Right renal pelvis (tissue), 4 donors: Measurements from ENCODE around the gene PCBP4. TPM values are rescaled to one million over a fixed set of nuclear protein-coding genes. Genes with fewer than 3 reads are reported as not detected.
A peak's percentile ranks its signal among the peaks of the same experiment; 100 is the strongest.

Experiments used
- DNase-seq, 4 donors: peaks; one replicate each; pipeline ENCODE4 v3.0.0-alpha.2; 2013; ENCODE audit warnings: low read depth in 4 of 4, low spot score in 3 of 4, missing footprints in 1 of 4
- polyA plus RNA-seq, 4 donors: library from polyadenylated mRNA; unstranded; fragments of 120-200 nt; gene quantifications; one replicate each; pipeline ENCODE4 v1.2.1, GENCODE V29; 2013; ENCODE audit not compliant: insufficient read length in 4 of 4

The PCBP4 gene
- polyA plus RNA-seq, 4 donors, result 53.6 to 68.2 (median 56.2) TPM

DNA sequence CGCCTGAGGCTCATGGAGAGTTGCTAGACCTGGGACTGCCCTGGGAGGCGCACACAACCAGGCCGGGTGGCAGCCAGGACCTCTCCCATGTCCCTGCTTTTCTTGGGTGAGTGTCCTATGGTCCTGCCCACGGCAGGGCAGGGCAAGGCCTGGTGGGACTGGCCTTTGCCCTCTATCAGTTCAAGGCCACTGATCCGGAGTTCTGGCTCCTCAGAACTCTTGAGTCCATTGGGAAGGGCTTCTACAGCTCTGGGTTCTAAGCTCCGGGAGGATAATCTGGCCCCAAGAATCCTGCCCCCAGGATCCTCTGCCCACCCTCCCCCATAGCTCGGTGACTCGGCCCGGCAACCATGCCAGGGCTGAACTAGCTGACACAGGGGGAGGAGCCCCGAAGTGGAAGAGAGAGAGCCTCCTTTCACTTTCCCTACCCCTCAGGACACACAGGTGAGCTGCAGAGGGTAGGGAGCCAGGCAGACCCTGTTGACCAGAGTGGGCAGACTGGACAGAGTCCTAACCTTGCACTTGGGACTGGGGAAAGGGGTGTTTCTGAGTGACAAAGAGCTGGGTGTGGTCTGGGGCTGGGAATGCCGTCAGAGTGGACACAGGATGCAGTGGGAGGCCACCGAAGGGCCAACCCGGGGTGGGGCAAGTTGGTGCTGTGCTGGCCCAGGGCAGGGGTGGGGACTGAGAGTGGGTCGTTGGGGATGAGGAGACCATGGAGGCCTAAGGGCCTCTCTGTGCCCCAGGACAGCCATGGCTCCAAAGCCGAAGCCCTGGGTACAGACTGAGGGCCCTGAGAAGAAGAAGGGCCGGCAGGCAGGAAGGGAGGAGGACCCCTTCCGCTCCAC lies 24.4 kb downstream of the PCBP4 start:
- no peak for DNase-seq

DNA sequence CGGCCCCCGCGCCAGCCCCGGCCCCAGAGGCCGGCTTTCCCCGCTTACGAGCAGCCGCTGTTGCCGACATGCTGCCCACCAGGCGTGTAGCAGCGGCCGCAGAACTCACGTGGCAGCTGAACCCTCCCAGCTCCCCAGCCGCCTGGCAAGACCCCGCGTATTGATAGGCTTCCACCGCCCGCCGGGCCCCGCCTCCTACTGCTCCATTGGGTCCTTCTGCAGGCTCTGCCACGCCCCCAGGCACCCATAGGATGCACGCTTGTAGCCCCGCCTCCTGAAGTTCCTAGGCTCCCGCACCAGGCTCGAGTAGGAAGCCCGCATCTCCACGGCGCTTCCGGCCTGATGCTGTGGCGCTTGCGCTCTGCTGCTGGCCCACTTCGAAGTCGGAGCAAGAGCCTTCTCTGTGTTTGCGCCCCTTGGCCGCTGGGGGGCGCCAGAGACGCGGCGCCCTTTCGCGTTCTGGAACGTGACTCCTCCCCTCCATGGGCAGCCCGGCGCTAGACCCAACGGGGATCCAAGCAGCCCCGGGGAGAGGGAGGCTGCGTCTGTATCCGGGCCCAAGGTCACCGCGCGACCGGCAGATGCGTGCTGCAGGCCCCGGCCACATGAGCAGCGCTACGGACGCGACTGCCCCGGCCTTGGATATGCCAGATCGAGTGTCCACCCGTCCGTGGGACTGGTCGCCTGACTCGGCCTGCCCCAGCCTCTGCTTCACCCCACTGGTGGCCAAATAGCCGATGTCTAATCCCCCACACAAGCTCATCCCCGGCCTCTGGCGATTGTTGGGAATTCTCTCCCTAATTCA lies 25.3 kb downstream of the PCBP4 start, which contains the start of the genes PARP3 and RRP9:
Gene PARP3, plus strand, starts transcription at position 566 of the 805 bp plus-strand sequence. CDS start 993 bp downstream, outside the sequence.
Gene RRP9, minus strand, starts transcription at position 107 of the 805 bp plus-strand sequence. Its CDS starts 37 bp downstream, at position 70.
- DNase-seq, result peak; percentile 98 to 99 (median 98)

DNA sequence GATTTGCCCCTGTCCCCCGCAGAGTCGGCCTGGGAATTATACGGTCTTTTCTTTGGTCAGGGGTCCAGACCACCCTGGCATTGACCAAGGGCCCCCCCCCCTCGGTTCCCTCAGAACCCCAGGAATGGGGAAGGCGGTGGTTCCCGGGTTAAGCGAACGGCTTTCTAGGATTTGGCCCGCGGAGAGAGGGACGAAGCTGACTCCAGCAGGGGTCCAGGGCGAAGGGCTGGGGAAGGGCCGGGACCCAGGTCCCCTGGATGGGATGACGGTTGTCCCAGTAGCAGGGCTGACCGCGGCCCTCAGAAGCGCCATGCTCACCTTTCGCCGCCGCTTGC lies 25.8 kb downstream of the PCBP4 start:
- DNase-seq, result no peak

DNA sequence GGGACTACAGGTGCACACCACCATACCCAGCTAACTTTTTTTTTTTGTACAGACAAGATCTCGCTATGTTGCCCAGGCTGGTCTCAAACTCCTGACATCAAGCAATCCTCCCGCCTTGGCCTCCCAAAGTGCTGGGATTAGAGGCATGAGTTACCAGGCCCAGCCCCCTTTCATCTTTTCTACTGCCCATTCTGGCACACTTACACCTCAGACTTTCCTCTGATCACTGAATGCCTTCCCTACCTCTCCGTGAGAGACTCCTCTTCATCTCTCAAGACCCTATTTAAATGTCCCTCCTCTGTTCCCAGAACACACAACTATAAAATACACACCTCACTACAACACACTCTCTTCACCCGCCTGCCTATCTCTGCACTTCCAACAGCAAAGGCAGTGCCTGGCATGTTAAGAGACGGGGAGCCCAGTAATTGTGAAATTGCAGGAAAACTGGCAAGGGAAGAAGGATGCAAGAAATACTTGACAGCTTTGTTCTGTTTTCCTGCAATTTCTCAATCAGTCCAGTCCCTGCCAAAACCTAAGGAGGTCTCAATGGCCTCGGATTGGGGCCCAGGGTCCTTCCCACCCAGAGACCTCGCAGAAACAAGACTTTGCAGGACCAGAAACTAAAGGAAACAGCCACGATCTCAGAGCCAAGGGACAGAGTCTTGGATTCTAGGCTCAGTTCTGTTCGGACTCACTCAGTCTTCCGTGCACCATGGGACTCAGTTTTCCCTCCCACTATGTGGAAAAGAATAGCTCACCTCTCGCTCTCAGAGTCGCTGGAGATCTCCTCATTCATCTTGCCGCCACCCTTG lies 26.4 kb downstream of the PCBP4 start:
- DNase-seq, result no peak

DNA sequence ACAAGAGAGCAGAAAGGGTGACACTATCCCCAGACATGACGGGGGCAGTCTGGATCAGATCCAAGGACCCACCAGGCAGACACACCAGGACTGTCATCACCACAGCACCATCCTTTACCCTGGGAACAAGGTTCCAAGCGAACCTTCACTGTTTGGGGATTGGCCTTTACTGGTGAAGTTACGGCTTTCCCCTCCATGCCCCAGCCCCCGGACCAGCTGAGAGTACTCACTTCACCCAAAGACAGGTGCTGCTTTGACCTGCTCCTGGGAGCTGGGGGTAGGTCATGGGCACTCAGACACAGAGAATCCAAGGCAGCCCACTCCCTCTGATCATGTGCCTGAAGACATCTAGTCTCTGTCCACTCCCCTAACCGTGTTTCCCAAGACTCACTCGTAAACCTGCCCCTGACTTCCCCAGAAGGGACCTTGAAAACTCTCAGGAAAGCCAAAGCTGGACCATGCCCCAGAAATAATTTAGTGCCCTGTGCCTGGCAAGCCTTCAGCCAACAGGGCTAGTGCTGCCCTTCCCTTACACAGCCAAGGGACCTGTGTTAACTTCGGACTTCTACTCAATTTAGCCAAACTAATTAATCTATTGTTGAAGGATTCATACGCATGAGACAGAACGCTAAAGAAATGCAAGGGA lies 28.4 kb downstream of the PCBP4 start:
- DNase-seq, result no peak

DNA sequence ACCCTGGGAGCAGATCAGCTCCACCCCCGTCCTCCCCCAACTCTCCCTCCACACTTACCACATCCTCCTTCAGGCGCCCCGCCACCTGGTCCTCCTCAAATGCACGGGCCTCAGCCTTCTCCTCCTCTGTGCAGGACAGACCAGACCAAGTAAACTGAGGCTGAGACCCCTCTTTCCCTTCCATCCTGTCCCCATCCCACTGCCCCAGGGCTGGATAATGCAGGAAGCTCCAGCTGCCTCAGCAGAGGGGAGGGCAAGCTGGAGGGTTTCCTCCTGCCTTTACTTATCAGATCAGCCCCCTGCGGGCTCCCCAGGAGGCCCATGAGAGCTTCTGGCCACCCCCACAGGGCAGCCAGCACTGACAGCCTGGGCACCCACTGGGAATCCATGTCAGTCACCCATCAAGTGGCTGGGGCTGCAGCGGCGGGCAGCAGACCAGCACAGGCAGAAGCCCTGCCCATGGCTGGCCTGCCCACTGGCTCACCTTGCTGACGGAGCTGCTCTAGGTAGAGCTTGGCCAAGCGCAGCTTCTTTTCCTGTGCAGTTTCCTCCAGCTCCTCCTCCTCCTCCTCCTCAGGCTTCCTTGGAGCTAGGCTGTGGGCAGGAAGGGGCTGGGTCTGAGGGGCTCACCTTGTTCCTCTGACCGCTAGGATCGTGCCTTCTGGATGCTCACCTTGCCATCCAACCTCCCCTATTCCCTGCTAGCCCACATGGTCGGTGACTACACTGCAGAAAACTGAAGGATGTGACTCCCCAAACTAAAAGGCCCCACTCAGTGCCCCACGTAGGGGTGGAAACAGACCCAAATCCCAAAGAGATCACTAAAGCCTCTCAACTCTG lies 29.4 kb downstream of the PCBP4 start:
- no peak for DNase-seq

DNA sequence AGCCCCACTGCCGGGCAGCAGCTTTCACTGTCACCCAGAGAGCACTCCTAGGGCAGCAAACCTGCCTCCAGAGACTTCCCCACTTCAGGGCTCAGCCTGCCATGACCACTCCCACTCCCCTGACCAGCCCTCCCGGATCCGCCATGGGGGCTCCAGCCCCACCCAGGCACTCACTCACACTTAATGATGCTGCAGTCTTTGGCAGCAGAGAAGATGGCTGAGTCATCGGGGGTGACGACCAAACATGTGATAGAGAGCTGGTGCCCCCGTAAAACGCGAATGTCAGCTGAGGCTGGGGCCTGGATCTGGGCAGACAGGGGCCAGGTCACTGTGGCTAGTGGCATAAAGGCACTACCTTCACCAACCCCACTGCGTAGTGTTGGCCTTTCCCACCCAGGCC lies 30.2 kb downstream of the PCBP4 start:
- DNase-seq, result no peak

DNA sequence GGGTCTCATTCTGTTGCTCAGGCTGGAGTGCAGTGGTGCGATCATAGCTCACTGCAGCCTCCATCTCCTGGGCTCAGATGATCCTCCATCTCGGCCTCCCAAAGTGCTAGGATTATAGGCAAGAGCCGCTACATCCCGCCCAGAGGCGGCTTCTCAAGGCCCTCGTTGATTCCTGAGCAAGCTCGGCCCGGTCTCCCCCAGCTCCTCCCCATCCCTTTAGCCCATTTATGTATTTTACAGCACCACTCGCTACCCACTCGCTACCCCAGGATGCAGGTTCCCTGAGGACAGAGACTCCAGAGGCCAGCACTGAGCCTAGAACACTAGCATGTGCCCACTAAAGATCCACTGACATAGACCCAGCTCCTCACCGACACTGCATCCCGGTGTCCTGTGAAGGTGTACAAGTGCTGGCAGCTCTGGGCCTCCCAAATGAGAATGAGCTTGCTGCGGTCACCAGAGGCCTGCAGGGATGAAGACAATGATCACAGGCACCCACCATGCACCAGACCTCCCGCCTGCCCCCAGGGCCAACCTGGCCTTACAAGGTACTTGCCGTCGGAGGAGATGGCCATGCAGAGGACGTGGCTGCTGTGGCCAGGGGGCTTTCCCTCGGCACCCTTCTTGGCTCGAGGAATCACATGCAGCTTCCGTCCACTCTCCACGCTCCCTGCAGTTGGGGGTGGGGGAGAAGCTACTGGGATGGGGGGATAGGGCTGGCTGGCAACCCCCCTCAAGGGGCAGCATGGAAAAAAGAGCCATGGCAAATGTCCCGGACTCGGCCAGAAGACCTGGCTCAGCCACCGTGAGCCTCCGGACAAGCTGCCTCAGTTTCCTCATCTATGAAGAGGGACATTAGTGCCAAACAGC lies 31.1 kb downstream of the PCBP4 start:
- no peak for DNase-seq

DNA sequence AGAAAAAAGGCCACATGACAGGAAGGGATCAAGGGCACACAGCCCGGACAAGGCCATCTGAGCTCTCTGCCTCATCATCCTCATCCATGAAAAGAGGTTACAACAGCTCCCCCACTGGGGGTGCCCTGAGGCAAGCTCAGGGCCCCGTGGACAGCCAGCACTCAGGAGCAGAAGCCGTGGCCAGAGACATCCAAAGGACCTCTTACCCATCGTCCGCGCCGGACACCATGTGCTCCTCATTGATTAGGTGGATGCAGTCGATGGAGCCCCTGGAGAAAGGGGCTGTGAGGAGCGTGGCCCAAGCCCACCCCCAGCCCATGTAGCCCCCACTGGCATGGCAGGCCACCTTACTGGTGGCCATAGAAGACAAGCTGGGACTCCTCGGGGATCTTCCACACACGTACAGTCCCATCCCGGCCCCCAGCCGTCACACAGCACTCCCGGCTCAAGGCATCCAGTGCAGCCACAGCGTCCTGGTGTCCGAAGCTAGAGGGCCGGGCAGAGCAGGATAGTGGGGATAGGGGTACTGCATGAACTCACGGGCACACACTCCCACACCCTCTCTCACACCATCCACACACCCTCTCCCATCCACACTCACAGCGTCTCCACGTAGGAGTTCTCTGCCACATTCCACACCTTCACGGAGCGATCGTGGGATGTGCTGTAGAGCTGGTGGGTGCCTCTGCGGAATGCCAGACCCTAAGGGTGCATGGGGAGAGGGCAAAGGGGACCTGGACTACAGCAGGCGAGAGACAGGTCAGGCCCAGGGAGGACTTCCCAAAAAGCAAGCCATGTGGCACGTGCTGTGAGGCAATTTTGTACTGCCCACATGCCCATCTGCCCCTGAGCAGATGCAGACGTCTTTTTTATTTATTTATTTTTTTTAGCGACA lies 32.0 kb downstream of the PCBP4 start:
- DNase-seq, result no peak

DNA sequence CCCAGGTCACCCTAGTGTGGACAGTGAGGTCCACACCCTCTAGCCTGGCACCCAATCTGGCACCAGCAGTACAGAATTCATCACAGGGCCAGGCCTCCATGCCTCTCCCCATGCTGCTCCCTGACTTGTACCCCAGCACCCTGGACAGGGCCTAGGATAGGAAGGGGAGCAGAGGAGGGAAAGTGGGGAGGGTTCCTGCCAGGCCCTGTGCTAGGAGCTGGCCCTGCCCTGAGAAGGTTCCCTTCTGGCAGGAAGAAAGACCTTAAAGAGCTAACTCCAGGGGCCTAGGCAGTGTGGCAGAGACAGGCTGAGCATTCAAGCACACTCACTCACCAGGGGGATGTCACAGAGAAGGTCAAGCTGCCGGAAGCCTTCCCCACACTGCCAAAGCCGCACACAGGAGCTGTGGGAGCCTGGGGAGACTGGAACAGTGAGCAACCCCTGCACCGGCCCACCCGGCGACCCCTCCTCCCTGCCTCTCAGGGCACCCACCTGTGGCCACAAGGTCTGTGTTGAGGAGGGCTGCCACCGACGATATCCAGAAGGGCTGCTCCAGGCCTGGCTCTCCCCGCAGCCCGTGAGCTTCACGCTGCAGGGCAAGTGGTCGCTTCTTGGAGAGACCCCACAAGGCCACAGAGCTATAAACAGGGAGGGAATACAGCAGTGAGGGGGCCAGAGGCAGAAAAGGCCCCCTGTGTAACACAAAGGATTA lies 33.0 kb downstream of the PCBP4 start:
- no peak for DNase-seq

DNA sequence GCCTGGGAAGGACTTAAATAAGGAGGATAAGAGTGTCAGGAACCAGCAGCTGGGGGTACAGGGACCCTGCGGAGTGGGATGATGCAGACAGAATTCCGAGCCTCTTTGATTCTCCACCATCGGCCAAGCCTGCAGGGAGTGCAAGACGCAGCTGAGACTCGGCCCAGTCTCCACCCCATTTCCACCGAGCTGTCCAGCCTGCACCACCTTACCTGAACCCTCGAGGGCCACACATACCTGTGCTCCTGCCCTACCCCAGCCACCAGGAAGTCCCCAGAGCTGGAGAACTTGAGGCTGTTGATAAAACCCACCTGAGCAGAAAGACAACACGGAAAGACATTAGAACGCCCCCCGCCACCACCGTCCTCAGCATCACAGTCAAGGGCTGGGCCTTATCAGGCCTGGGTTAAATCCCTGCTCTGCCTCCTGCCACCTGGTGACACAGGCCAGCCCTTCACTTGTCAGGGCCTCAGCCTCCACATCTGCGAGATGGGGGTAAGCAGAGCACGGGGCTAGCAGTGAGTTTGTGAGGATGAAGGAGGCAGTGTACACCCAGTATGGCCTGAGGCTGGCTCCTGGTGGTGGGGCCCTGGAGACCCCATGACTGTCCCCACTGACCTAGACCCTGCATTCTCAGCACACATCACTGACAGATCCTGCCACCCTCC lies 33.6 kb downstream of the PCBP4 start:
- DNase-seq, result no peak

DNA sequence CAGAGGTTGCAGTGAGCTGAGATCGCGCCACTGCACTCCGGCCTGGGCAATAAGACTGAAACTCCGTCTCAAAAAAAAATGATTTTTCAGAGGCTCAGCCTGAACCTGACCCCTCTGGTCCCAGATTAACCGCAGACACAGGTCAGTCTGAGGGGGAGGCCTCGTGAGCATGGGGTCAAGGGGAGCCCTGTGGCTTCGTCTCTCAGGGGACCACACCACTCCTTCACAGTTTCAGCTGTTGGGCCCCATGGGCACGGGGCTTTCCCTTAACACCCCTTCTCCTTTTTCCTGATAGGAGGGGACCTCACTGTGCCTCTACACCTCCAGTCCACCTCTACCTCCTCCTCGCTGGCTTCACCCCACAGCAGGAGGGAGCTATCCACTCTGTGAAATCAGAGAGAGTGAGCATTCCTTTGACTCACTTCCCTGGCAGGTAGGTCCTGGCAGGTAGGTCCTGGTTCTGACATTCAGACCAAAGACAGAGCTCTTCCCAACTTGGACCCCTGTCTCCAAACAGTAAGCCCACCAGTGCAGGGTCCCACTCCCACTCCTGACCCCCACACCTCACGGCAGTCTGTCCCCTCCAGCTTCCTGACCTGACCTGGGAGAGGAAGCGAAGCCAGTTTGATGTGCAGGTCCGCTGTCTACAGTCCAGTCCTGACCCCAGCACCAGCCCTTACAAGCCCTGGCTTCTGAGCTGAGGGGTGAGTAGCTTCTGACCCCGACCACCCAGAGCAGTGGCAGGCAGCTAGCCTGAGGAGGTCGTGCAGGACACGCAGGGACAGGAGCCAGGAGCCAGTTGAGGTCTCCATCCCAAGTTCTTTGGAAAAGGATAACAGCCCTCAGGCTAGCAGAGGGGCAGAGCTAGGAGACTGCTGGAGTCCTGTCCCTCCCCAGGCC lies 34.5 kb downstream of the PCBP4 start:
- DNase-seq, result no peak

DNA sequence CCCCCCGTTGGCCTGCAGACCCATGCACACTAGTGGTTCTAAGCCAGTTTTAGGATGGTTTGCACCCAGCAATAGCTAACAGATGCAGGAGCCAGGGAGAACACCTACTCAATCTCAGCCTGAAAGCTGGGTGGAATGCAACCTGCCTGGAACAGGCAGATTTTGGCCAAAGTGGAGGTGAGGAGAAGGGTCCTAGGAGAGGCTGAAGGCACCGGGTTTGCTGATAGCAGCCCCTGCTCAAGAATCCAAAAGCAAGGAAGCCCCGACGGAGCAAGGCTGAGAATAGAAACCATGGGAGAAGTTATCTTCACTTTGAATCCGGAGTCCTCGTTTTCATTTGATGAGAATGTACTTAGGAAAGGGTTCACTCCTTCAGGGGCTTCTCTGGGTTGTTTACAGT lies 35.5 kb downstream of the PCBP4 start:
- DNase-seq, result no peak

DNA sequence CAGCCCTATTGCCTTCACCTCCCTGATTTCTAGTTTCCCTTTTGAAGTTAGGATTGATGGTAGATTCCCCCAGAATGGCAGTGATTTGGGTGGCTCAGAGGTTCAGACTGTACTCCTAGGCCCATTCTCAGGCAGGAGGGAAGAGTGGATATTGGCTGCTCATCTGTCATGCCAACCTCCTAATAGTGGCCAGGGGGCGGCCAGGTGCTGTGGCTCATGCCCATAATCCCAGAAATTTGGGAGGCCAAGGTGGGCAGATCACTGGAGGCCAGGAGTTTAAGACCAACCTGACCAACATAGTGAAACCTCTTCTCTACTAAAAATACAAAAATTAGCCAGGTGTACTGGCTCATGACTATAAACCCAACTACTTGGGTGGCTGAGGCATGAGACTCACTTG lies 36.8 kb downstream of the PCBP4 start:
- DNase-seq, result no peak

DNA sequence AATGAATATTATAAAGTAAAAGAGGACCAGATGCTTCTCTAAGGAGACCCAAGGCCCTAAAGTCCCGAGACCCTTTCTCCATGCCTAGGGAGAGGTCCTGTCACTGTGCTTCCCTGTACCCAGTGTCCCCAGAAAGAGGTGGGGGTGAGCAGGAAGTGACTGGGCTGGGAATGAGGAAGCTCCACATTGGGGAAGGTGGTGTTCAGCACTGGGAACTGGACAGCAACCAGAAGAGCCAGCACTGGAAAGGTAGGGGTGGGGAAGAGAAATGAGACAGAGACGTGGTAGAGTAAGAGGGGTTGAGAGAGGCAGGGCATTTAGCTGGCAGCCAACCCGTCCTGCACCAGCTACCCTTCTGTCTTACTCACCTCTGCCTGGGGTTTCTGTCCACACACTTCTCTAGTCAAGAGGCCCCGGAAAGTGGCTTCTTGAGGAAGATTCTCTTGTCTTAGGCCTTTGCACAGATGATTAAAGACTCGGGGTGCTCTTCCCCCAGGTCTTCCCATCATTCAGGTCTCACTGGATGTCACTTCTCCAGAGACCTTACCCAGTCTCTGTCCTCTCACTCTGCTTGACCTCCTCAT lies 37.7 kb downstream of the PCBP4 start:
- no peak for DNase-seq
